Measurements from ENCODE around the gene MYPOP. TPM values are rescaled to one million over a fixed set of nuclear protein-coding genes. Genes with fewer than 3 reads are reported as not detected.

The MYPOP gene
- total and polyA plus RNA-seq, 2 of the 13 experiments (the other 11 are each of a cell fraction or from before 2014, with no cell fraction given): 2.3 to 2.7 TPM

DNA sequence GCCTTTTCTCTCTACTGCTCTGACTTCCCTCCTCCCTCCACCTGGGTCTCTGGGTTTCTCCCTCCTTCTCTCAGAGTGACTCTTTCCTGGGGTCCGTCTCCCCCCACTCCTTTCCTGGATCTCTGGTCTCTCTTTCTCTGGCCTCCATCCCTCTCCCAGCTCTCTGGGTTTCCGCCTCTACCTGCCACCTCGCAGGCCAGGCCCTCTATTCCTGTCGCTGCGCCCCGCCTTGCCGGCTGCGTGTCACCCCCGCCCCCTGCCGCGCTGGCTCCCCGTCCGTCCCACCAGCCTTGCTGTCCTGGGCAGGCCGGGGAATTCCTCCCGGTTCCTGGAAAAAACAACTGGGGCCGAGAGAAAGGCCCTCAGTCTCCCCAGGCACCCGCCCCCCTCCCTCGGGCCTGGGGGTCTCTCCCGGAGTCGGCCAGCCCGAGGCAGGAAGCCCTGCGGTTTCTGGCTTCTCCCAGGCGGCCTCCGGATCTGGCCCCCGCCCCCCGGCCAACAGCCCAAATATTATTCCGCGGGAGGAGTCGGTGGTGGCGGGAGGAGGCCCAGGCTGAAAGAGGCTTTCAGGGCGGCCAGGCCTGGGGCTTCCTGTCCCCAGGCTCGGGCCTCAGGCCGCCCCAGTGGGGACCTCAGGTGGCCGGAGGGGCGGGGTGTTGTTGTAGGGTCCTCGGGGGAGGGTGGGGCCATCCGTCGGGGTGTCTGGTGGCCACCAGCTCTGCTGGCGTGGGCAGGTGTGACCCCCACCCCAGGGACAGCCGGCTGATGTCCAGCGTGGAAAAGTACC, 25.8 kb downstream of the MYPOP start (continued):
- peak; percentile 62 for TF ChIP-seq KAT8 (CRISPR knock-in tag; IDR thresholded peaks at IDR 0.05)
- no peak for TF ChIP-seq PHF20 (CRISPR knock-in tag; IDR thresholded peaks at IDR 0.05)
- TF ChIP-seq, protein P1, sequence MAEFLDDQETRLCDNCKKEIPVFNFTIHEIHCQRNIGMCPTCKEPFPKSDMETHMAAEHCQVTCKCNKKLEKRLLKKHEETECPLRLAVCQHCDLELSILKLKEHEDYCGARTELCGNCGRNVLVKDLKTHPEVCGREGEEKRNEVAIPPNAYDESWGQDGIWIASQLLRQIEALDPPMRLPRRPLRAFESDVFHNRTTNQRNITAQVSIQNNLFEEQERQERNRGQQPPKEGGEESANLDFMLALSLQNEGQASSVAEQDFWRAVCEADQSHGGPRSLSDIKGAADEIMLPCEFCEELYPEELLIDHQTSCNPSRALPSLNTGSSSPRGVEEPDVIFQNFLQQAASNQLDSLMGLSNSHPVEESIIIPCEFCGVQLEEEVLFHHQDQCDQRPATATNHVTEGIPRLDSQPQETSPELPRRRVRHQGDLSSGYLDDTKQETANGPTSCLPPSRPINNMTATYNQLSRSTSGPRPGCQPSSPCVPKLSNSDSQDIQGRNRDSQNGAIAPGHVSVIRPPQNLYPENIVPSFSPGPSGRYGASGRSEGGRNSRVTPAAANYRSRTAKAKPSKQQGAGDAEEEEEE (CRISPR knock-in tag; IDR thresholded peaks at IDR 0.05; ENCODE audit: borderline replicate concordance): no peak
- no peak for TF ChIP-seq GABPA (IDR thresholded peaks at IDR 0.05; ENCODE audit: low read depth, low read length)
- no peak for TF ChIP-seq GABPA (CRISPR knock-in tag; IDR thresholded peaks at IDR 0.05; ENCODE audit: low read depth)
- TF ChIP-seq, protein P2, sequence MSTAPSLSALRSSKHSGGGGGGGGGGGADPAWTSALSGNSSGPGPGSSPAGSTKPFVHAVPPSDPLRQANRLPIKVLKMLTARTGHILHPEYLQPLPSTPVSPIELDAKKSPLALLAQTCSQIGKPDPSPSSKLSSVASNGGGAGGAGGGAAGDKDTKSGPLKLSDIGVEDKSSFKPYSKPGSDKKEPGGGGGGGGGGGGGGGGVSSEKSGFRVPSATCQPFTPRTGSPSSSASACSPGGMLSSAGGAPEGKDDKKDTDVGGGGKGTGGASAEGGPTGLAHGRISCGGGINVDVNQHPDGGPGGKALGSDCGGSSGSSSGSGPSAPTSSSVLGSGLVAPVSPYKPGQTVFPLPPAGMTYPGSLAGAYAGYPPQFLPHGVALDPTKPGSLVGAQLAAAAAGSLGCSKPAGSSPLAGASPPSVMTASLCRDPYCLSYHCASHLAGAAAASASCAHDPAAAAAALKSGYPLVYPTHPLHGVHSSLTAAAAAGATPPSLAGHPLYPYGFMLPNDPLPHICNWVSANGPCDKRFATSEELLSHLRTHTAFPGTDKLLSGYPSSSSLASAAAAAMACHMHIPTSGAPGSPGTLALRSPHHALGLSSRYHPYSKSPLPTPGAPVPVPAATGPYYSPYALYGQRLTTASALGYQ (CRISPR knock-in tag; IDR thresholded peaks at IDR 0.05): no peak; the same call in 1 of the 2 replicates
- no peak for TF ChIP-seq ZFP62 (CRISPR knock-in tag; IDR thresholded peaks at IDR 0.05)
- no peak for TF ChIP-seq NFIC (IDR thresholded peaks at IDR 0.05; ENCODE audit: low read length)
- no peak for TF ChIP-seq SRF (IDR thresholded peaks at IDR 0.05; ENCODE audit: low read depth, low read length)
- TF ChIP-seq, protein P3, sequence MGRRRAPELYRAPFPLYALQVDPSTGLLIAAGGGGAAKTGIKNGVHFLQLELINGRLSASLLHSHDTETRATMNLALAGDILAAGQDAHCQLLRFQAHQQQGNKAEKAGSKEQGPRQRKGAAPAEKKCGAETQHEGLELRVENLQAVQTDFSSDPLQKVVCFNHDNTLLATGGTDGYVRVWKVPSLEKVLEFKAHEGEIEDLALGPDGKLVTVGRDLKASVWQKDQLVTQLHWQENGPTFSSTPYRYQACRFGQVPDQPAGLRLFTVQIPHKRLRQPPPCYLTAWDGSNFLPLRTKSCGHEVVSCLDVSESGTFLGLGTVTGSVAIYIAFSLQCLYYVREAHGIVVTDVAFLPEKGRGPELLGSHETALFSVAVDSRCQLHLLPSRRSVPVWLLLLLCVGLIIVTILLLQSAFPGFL (CRISPR knock-in tag; IDR thresholded peaks at IDR 0.05): no peak
- peak; percentile 60; the same call in 1 of the 2 replicates for TF ChIP-seq YEATS4 (CRISPR knock-in tag; IDR thresholded peaks at IDR 0.05; ENCODE audit: borderline replicate concordance)
- TF ChIP-seq ARHGAP35 (CRISPR knock-in tag; IDR thresholded peaks at IDR 0.05; ENCODE audit: borderline replicate concordance): peak; percentile 73; the same call in 1 of the 2 replicates
- TF ChIP-seq, protein P4, sequence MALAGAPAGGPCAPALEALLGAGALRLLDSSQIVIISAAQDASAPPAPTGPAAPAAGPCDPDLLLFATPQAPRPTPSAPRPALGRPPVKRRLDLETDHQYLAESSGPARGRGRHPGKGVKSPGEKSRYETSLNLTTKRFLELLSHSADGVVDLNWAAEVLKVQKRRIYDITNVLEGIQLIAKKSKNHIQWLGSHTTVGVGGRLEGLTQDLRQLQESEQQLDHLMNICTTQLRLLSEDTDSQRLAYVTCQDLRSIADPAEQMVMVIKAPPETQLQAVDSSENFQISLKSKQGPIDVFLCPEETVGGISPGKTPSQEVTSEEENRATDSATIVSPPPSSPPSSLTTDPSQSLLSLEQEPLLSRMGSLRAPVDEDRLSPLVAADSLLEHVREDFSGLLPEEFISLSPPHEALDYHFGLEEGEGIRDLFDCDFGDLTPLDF (CRISPR knock-in tag; IDR thresholded peaks at IDR 0.05): no peak
- no peak for TF ChIP-seq SMARCE1 (IDR thresholded peaks at IDR 0.05; ENCODE audit: borderline replicate concordance)
- TF ChIP-seq BORCS8-MEF2B (CRISPR knock-in tag; IDR thresholded peaks at IDR 0.05): peak; percentile 39; the same call in 1 of the 2 replicates
- peak; percentile 93 for TF ChIP-seq ZBTB7B (CRISPR knock-in tag; IDR thresholded peaks at IDR 0.05)
- TF ChIP-seq, protein P5, sequence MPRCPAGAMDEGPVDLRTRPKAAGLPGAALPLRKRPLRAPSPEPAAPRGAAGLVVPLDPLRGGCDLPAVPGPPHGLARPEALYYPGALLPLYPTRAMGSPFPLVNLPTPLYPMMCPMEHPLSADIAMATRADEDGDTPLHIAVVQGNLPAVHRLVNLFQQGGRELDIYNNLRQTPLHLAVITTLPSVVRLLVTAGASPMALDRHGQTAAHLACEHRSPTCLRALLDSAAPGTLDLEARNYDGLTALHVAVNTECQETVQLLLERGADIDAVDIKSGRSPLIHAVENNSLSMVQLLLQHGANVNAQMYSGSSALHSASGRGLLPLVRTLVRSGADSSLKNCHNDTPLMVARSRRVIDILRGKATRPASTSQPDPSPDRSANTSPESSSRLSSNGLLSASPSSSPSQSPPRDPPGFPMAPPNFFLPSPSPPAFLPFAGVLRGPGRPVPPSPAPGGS (CRISPR knock-in tag; IDR thresholded peaks at IDR 0.05): peak; percentile 65; the same call in 1 of the 2 replicates
- TF ChIP-seq POLR2AphosphoS2 (IDR thresholded peaks at IDR 0.05; ENCODE audit: low read depth, low read length): no peak
- TF ChIP-seq LCORL (IDR thresholded peaks at IDR 0.05): no peak
- TF ChIP-seq LCORL (CRISPR knock-in tag; IDR thresholded peaks at IDR 0.05): peak; percentile 81; the same call in 1 of the 2 replicates
